Right lobe of liver (tissue), 4 donors: ENCODE results near the gene MTSS2.

Source experiments
- CTCF ChIP-seq, 4 donors: fragments of 200-600 bp in 3 of 4; fragments of 450-650 bp in 1 of 4; IDR thresholded peaks; one replicate each; pipeline versions ENCODE4 v1.5.1 to v1.8.0; 2016 to 2022; ENCODE audit warnings: antibody characterized with exemption in 4 of 4, mild to moderate bottlenecking in 2 of 4
- POLR2A ChIP-seq: fragments of 450-650 bp; IDR thresholded peaks from one replicate; pipeline ENCODE4 v1.6.1; 2017; ENCODE audit warnings: antibody characterized with exemption, mild to moderate bottlenecking
- donor health status: DM: no; HTN: no; CAD: no.
- donor health status: DM: no; HTN: no; CAD: no.
- donor health status: DM: no; HTN: yes; CAD: no.

- no peak for TF ChIP-seq CTCF (IDR thresholded peaks at IDR 0.05)
- TF ChIP-seq POLR2A = no peak
Measured at GRCh38 chr16:70714581-70715054, 28.8 kb upstream of the MTSS2 start.
